Endothelial cell of umbilical vein (primary cell): ENCODE results near the gene RNF43. TPM values are rescaled to one million over a fixed set of nuclear protein-coding genes. Genes with fewer than 3 reads are reported as not detected.

Experiments
- BruUV-seq: library from RNA; stranded (reverse); fragments of 400-500 nt; replicated peaks from 2 replicates; lab custom pipeline; 2021; lab: Mats Ljungman, UMichigan
- CTCF ChIA-PET: fragments of 300-600, 350-600 bp; sonication (Branson Sonifier 250); formaldehyde crosslinking; loops from one replicate; lab custom pipeline; 2021; ENCODE audit warnings: antibody characterized with exemption, inconsistent platforms; lab: Charles Lee
- POLR2A ChIA-PET: fragments of 300-600, 350-600 bp; sonication (Branson Sonifier 250); formaldehyde crosslinking; loops from one replicate; lab custom pipeline; 2021; ENCODE audit warnings: antibody characterized with exemption, inconsistent platforms; lab: Charles Lee
- DNase-seq: peaks from one replicate; pipeline ENCODE4 v3.0.0-alpha.2; 2011; ENCODE audit warnings: low read depth, low spot score
- FAIRE-seq: peaks from 2 replicates; lab custom pipeline; 2011; peaks lifted over from hg19 to GRCh38; lab: Jason Lieb, UNC
- H2AFZ ChIP-seq: 2 replicates; pipeline ENCODE4 v1.6.0; 2012; ENCODE audit warnings: low read depth, low read length, control low read depth, inconsistent platforms
- H3K27ac ChIP-seq: 2 replicates; pipeline ENCODE4 v1.5.1; 2011; ENCODE audit warnings: low read depth, mild to moderate bottlenecking, control low read depth, low read length, moderate library complexity; ENCODE audit not compliant: insufficient read depth
- H3K27me3 ChIP-seq, 2 experiments: 2 replicates each; pipeline versions ENCODE4 v1.6.0 to v1.6.1; 2011; ENCODE audit warnings: low read length in 2 of 2, mixed read lengths in 1 of 2; ENCODE audit not compliant: control insufficient read depth in 2 of 2, insufficient read depth in 2 of 2
- H3K36me3 ChIP-seq, 2 experiments: 2 replicates in 1 of 2; 3 replicates in 1 of 2; pipeline ENCODE4 v1.5.1; 2011; ENCODE audit warnings: low read length in 2 of 2, mild to moderate bottlenecking in 1 of 2, moderate library complexity in 1 of 2; ENCODE audit not compliant: control insufficient read depth in 2 of 2, insufficient read depth in 2 of 2; ENCODE audit errors: extremely low read depth in 1 of 2
- H3K4me1 ChIP-seq: 3 replicates; pipeline ENCODE4 v1.5.1; 2011; ENCODE audit warnings: mild to moderate bottlenecking, low read length; ENCODE audit not compliant: control insufficient read depth, insufficient read depth; ENCODE audit errors: extremely low read depth
- H3K4me2 ChIP-seq: 2 replicates; pipeline ENCODE4 v1.6.1; 2011; ENCODE audit warnings: low read length, control low read depth, mixed read lengths; ENCODE audit not compliant: insufficient read depth
- H3K4me3 ChIP-seq, 3 experiments: fragments of 200-600 bp in 1 of 3; sonication (generic), shearing (Covaris generic) in 1 of 3; replicated peaks in 1 of 3; 2 replicates each; pipeline ENCODE4 v1.5.1; 2011 to 2016; ENCODE audit warnings: control low read depth in 3 of 3, low read length in 3 of 3, mild to moderate bottlenecking in 2 of 3, inconsistent platforms in 1 of 3, low read depth in 1 of 3, moderate library complexity in 1 of 3; ENCODE audit not compliant: insufficient read depth in 1 of 3
- H3K79me2 ChIP-seq: 2 replicates; pipeline ENCODE4 v1.6.0; 2012; ENCODE audit warnings: low read length, inconsistent platforms; ENCODE audit not compliant: control insufficient read depth, insufficient read depth
- H3K9ac ChIP-seq: replicated peaks from 2 replicates; pipeline ENCODE3; 2011; ENCODE audit warnings: low read length, control low read depth; ENCODE audit not compliant: insufficient read depth; ENCODE audit errors: extremely low read depth
- H3K9me1 ChIP-seq: replicated peaks from 3 replicates; pipeline ENCODE4 v1.6.0; 2011; ENCODE audit warnings: mild to moderate bottlenecking, low read length; ENCODE audit not compliant: control insufficient read depth, insufficient read depth; ENCODE audit errors: extremely low read depth
- H3K9me3 ChIP-seq: replicated peaks from 2 replicates; pipeline ENCODE4 v1.5.1; 2012; ENCODE audit warnings: low read length, inconsistent platforms; ENCODE audit not compliant: control insufficient read depth, insufficient read depth
- H4K20me1 ChIP-seq: replicated peaks from 2 replicates; pipeline ENCODE3; 2011; ENCODE audit warnings: mild to moderate bottlenecking, low read length; ENCODE audit not compliant: control insufficient read depth, insufficient read depth; ENCODE audit errors: extremely low read depth
- EZH2 ChIP-seq: IDR thresholded peaks from 2 replicates; pipeline ENCODE4 v1.6.1; 2012; ENCODE audit warnings: borderline replicate concordance, low read depth, mild to moderate bottlenecking, moderate library complexity, low read length, inconsistent platforms; ENCODE audit not compliant: severe bottlenecking
- FOS ChIP-seq: IDR thresholded peaks from 2 replicates; pipeline ENCODE4 v1.6.1; 2011; ENCODE audit warnings: mild to moderate bottlenecking, low read length, moderate library complexity, borderline replicate concordance; ENCODE audit not compliant: insufficient read depth
- GATA2 ChIP-seq: IDR thresholded peaks from 2 replicates; pipeline ENCODE4 v1.7.0; 2011; ENCODE audit warnings: low read depth, mild to moderate bottlenecking, moderate library complexity, mixed read lengths, low read length; ENCODE audit not compliant: insufficient read length, insufficient read depth
- JUN ChIP-seq: IDR thresholded peaks from 2 replicates; pipeline ENCODE4 v1.6.1; 2011; ENCODE audit warnings: borderline replicate concordance, low read depth; ENCODE audit not compliant: insufficient read length, insufficient read depth
- MAX ChIP-seq: IDR thresholded peaks from 2 replicates; pipeline ENCODE4 v1.6.1; 2011; ENCODE audit not compliant: insufficient read depth, insufficient read length
- MYC ChIP-seq: IDR thresholded peaks from one replicate; pipeline ENCODE4 v1.6.1; 2011; ENCODE audit warnings: mild to moderate bottlenecking, low read depth, low read length
- POLR2A ChIP-seq: IDR thresholded peaks from 2 replicates; pipeline ENCODE4 v1.6.1; 2012; ENCODE audit warnings: low read depth, mild to moderate bottlenecking, control low read depth, low read length
- POLR2AphosphoS5 ChIP-seq: IDR thresholded peaks from 2 replicates; pipeline ENCODE4 v1.6.1; 2012; ENCODE audit warnings: low read depth, mild to moderate bottlenecking, control low read depth, low read length, moderate library complexity; ENCODE audit not compliant: insufficient read depth
- dilution Hi-C: fragments of 300-500 bp; cut with MboI; formaldehyde crosslinking; loops from one replicate; pipeline ENCODE4 v1.15.0; 2019; ENCODE audit warnings: low sequenced_read_pairs; ENCODE audit not compliant: extremely low pct_ligation_motif_present
- intact Hi-C: fragments of 100-400 bp; cut with micrococcal nuclease; formaldehyde crosslinking; loops from one replicate; pipeline ENCODE4 v1.10.0; 2022
- polyA plus RNA-seq, 4 experiments: library from polyadenylated mRNA; depleted of rRNA in 3 of 4; stranded (reverse) in 3 of 4; unstranded in 1 of 4; fragments of >200 nt; gene quantifications; 2 replicates each; pipeline versions ENCODE4 v1.2.1 to v1.2.3, GENCODE V29; 2011 to 2012; ENCODE audit warnings: missing spikeins in 1 of 4
- total RNA-seq: library from RNA; stranded (reverse); gene quantifications from 2 replicates; pipeline ENCODE4 v1.2.3, GENCODE V29; 2021
- TF ChIP-seq, protein P1 (sequence below), 2 donors: IDR thresholded peaks; 1 replicate in 1 of 2; 2 replicates in 1 of 2; pipeline ENCODE4 v1.5.1; 2011; ENCODE audit warnings: low read length in 2 of 2, mild to moderate bottlenecking in 2 of 2, moderate library complexity in 2 of 2, control low read depth in 1 of 2, inconsistent platforms in 1 of 2, low read depth in 1 of 2; ENCODE audit not compliant: insufficient read depth in 1 of 2; ENCODE audit errors: extremely low read depth in 1 of 2

RNF43 gene
- total and polyA plus RNA-seq, 2 donors (not counting 3 experiments of a cell fraction or from before 2014, with no cell fraction given), result not detected

DNA sequence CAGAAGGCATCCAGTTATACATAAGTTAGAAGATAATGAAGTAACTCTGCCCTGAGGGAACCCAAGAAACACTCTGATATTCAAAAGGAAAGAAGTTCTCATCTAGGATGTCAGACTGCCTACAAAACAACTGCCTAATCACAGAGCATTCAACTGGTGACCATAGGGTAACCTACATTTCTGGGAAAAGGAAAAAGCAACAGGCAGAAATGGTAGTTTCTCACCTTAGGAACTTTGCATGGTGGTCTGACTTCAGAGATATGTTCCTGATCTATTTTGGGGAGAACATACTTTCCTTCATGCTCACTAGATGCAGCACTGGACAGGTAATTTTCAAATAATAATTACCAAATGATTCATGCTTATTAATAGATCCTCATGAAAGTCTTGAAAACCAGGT, 16.5 kb downstream of the RNF43 start:
- Histone ChIP-seq H3K27me3 (peaks cover 2 to 25% of the 10 kb centered on the region in 2 experiments), H3K9me1 (no peaks in the 10 kb centered on the region), H3K9ac (no peak overlapping the region), H3K4me3 (no peak overlapping the region), H3K4me2 (no peak overlapping the region), H4K20me1 (no peaks in the 10 kb centered on the region), H3K36me3 (no peaks in the 10 kb centered on the region), H3K9me3 (no peaks in the 10 kb centered on the region), H3K27ac (no peak overlapping the region), H2AFZ (no peak overlapping the region), H3K79me2 (no peaks in the 10 kb centered on the region), H3K4me1 (no peaks in the 10 kb centered on the region)
- no TSS peak for BruUV-seq
- no peak for DNase-seq
- ChIA-PET POLR2A (no interaction called here), CTCF (interaction anchor here (1.2 kb wide), 1 partner anchor 68 kb away, joined by 3 read pairs; no protein-coding TSS in a partner anchor)
- TF ChIP-seq EZH2 (no peak), POLR2AphosphoS5 (no peak), GATA2 (no peak), MAX (no peak), JUN (no peak), FOS (no peak), POLR2A (no peak), MYC (no peak)
- TF ChIP-seq, protein P1, sequence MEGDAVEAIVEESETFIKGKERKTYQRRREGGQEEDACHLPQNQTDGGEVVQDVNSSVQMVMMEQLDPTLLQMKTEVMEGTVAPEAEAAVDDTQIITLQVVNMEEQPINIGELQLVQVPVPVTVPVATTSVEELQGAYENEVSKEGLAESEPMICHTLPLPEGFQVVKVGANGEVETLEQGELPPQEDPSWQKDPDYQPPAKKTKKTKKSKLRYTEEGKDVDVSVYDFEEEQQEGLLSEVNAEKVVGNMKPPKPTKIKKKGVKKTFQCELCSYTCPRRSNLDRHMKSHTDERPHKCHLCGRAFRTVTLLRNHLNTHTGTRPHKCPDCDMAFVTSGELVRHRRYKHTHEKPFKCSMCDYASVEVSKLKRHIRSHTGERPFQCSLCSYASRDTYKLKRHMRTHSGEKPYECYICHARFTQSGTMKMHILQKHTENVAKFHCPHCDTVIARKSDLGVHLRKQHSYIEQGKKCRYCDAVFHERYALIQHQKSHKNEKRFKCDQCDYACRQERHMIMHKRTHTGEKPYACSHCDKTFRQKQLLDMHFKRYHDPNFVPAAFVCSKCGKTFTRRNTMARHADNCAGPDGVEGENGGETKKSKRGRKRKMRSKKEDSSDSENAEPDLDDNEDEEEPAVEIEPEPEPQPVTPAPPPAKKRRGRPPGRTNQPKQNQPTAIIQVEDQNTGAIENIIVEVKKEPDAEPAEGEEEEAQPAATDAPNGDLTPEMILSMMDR (IDR thresholded peaks at IDR 0.05; ENCODE audit: extremely low read depth in 1 of 2, insufficient read depth in 1 of 2, low read depth in 1 of 2, low read length in 2 of 2), result no peak
- dilution Hi-C loops (no loop called here), intact Hi-C loops (no loop called here)
- no peak for FAIRE-seq
